Esophagus squamous epithelium (tissue), 4 donors: ENCODE measurements around the gene COMMD10.

Experiments
- CTCF ChIP-seq, 6 experiments: fragments of 450-650 bp in 4 of 6; fragments of 200-600 bp in 2 of 6; sonication (generic) in 2 of 6; IDR thresholded peaks; one replicate each; pipeline ENCODE4 v1.5.1; 2016 to 2019; ENCODE audit warnings: antibody characterized with exemption in 6 of 6, mild to moderate bottlenecking in 4 of 6, moderate library complexity in 4 of 6
- POLR2A ChIP-seq, 4 donors: fragments of 450-650 bp; IDR thresholded peaks; one replicate each; pipeline ENCODE4 v1.6.1; 2017; ENCODE audit warnings: antibody characterized with exemption in 4 of 4, mild to moderate bottlenecking in 4 of 4, moderate library complexity in 3 of 4

GRCh38 chr5:116249648-116250047 is 164.8 kb downstream of the COMMD10 start:
- TF ChIP-seq CTCF (IDR thresholded peaks at IDR 0.05) (no peak), POLR2A (IDR thresholded peaks at IDR 0.05) (no peak)
